GM19455 (cell line): Measurements from ENCODE around the gene ITPRIPL2.

Source experiments
- ATAC-seq: cut with Tn5 transposase; IDR thresholded peaks from one replicate; pipeline ENCODE4 v1.9.1; 2021; ENCODE audit not compliant: unreplicated experiment

ITPRIPL2 gene

GRCh38 chr16:19139436-19140091 is 25.8 kb downstream of the ITPRIPL2 start:
- no peak for ATAC-seq

GRCh38 chr16:19140396-19140795 is 26.6 kb downstream of the ITPRIPL2 start:
- no peak for ATAC-seq

- ATAC-seq, result no peak
These were observed 29.3 kb downstream of the ITPRIPL2 start for GRCh38 chr16:19142939-19143598.

- ATAC-seq, result no peak
These were observed 29.8 kb downstream of the ITPRIPL2 start for GRCh38 chr16:19143599-19143956.

GRCh38 chr16:19145010-19145409 is 31.2 kb downstream of the ITPRIPL2 start:
- no peak for ATAC-seq

GRCh38 chr16:19147126-19147525 is 33.4 kb downstream of the ITPRIPL2 start:
- ATAC-seq, result no peak

GRCh38 chr16:19147627-19148026 is 33.9 kb downstream of the ITPRIPL2 start:
- ATAC-seq, result no peak

- no peak for ATAC-seq
These were observed 34.4 kb downstream of the ITPRIPL2 start for GRCh38 chr16:19148189-19148588.

- no peak for ATAC-seq
These were observed 37.5 kb downstream of the ITPRIPL2 start for GRCh38 chr16:19151310-19151709.

GRCh38 chr16:19152042-19152441 is 38.3 kb downstream of the ITPRIPL2 start:
- ATAC-seq, result no peak

- ATAC-seq, result no peak
These were observed 40.1 kb downstream of the ITPRIPL2 start for GRCh38 chr16:19153876-19154275.

GRCh38 chr16:19162085-19162484 is 48.3 kb downstream of the ITPRIPL2 start:
- no peak for ATAC-seq

GRCh38 chr16:19163215-19163614 is 49.5 kb downstream of the ITPRIPL2 start:
- no peak for ATAC-seq

GRCh38 chr16:19164285-19164684 is 50.5 kb downstream of the ITPRIPL2 start:
- no peak for ATAC-seq

- no peak for ATAC-seq
These were observed 51.3 kb downstream of the ITPRIPL2 start for GRCh38 chr16:19165101-19165500.

GRCh38 chr16:19166500-19166899 is 52.7 kb downstream of the ITPRIPL2 start:
- no peak for ATAC-seq

GRCh38 chr16:19167710-19168370 is 54.1 kb downstream of the ITPRIPL2 start, which contains the start of gene SYT17:
SYT17 (plus strand) TSS chr16:19168240; CDS start chr16:19168647, 407 bp downstream.
- no peak for ATAC-seq

- no peak for ATAC-seq
These were observed 54.8 kb downstream of the ITPRIPL2 start for GRCh38 chr16:19168371-19169081.

GRCh38 chr16:19169082-19169639 is 55.4 kb downstream of the ITPRIPL2 start:
- ATAC-seq, result no peak

GRCh38 chr16:19170043-19170655 is 56.4 kb downstream of the ITPRIPL2 start:
- ATAC-seq, result no peak
